Duodenal mucosa (tissue), 2 donors: ENCODE measurements around the gene SHMT2.
"Not testable (repeated sequence)": the region's sequence is repeated elsewhere in the genome, so short reads cannot be mapped to it uniquely, and the experiment has no call there.

ENCODE experiments used
- H3K27ac ChIP-seq: one replicate; pipeline ENCODE4 v1.7.0; 2013; ENCODE audit warnings: low read depth, low read length
- H3K27me3 ChIP-seq, 2 donors: one replicate each; pipeline ENCODE4 v1.7.0; 2013; ENCODE audit warnings: low read length in 2 of 2, control low read depth in 1 of 2; ENCODE audit not compliant: insufficient read depth in 2 of 2, control insufficient read depth in 1 of 2
- H3K36me3 ChIP-seq, 2 donors: one replicate each; pipeline ENCODE4 v1.7.0; 2013; ENCODE audit warnings: low read length in 2 of 2, control low read depth in 1 of 2; ENCODE audit not compliant: insufficient read depth in 2 of 2, control insufficient read depth in 1 of 2
- H3K4me1 ChIP-seq, 2 donors: one replicate each; pipeline ENCODE4 v1.7.0; 2013; ENCODE audit warnings: low read length in 2 of 2, control low read depth in 1 of 2; ENCODE audit not compliant: insufficient read depth in 2 of 2, control insufficient read depth in 1 of 2
- H3K4me3 ChIP-seq, 2 donors: one replicate each; pipeline ENCODE4 v1.7.0; 2013; ENCODE audit warnings: low read length in 2 of 2, low read depth in 1 of 2
- H3K9ac ChIP-seq, 2 donors: one replicate each; pipeline ENCODE4 v1.7.0; 2013; ENCODE audit warnings: low read length in 2 of 2, low read depth in 1 of 2
- H3K9me3 ChIP-seq, 2 donors: one replicate each; pipeline ENCODE4 v1.7.0; 2013; ENCODE audit warnings: low read length in 2 of 2, control low read depth in 1 of 2; ENCODE audit not compliant: control insufficient read depth in 1 of 2

SHMT2 gene

GRCh38 chr12:57263096-57263495 lies 33.6 kb downstream of the SHMT2 start:
- no peaks in the 10 kb centered on the region for H3K9me3 ChIP-seq
- no peaks in the 10 kb centered on the region for H3K27me3 ChIP-seq
- H3K4me3 ChIP-seq = no peak overlapping the region
- no peaks in the 10 kb centered on the region for H3K4me1 ChIP-seq
- peaks cover 31 to 61% of the 10 kb centered on the region in 2 donors for H3K36me3 ChIP-seq
- no peak overlapping the region for H3K9ac ChIP-seq
- no peak overlapping the region for H3K27ac ChIP-seq

DNA sequence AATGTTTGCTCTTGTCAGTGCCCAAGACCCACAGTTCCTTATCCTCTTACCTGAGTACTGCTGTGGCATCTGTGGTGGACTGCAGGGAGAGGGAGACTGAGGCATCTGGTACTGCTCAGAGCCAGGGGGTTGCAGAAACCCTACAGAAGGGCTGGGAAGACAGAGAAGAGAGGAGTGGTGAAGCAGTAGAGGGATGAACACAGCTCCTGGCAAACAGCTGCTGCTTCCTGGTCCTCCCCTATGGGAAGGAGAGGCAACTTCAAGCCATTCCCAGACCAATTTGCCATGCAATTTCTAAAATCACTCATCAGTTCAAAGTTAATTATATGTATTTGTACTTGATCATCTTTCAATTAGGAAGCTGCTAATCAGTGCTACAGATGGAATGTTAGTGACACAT lies 37.2 kb downstream of the SHMT2 start:
- no peaks in the 10 kb centered on the region for H3K9me3 ChIP-seq
- H3K27ac ChIP-seq = no peak overlapping the region
- no peak overlapping the region for H3K4me3 ChIP-seq
- H3K27me3 ChIP-seq = no peaks in the 10 kb centered on the region
- H3K4me1 ChIP-seq = no peaks in the 10 kb centered on the region
- H3K9ac ChIP-seq = no peak overlapping the region
- H3K36me3 ChIP-seq = peaks cover 25 to 58% of the 10 kb centered on the region in 2 donors

DNA sequence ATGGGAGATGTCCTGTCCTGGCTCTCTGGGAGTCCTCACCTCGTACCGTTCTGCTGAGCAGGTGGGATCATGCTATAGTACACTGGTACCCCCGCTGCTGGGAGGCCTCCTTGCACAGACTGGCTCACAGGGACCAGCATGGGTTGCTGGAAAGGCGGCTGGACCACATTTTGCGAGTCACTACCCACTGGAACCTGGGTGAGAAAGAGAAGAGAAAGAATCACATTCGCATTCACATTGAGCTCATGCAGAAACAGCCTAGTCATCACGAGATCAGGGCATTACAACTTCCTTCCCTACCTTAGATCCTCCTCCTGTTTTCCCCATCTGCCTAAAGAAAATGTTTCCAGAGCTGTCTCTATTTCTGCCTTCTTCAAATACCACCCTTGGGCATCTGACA lies 38.8 kb downstream of the SHMT2 start:
- no peak overlapping the region for H3K4me3 ChIP-seq
- H3K4me1 ChIP-seq = no peaks in the 10 kb centered on the region
- no peaks in the 10 kb centered on the region for H3K9me3 ChIP-seq
- H3K9ac ChIP-seq = no peak overlapping the region
- H3K36me3 ChIP-seq = peaks cover 25 to 61% of the 10 kb centered on the region in 2 donors
- H3K27me3 ChIP-seq = no peaks in the 10 kb centered on the region
- no peak overlapping the region for H3K27ac ChIP-seq

DNA sequence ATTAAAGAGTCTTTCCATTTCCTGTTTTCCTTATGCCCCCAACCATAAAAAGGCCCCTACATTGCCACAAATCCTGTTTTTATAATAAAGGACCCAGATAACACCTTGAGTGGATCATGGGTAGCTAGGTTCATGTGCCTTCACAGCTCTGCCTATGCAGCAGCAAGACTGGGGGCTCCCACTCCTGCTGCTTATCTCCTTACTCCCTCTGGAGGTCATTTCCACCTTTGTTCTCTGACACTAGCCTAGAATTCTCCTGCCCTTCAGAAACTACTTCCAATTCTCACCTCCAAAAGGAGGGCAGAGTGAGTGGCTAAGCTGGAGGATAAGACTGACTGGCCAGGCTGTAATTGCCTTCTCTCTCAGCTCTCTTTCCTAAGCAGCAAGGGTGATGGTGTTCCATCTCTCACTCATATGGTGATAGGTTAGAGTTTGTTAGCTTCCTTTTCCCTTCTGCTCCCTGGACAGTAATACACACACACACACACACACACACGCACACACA lies 41.5 kb downstream of the SHMT2 start:
- Histone ChIP-seq H3K9me3 (no peaks in the 10 kb centered on the region), H3K9ac (no peak overlapping the region), H3K27me3 (no peaks in the 10 kb centered on the region), H3K36me3 (peaks cover 25 to 67% of the 10 kb centered on the region in 2 donors), H3K27ac (no peak overlapping the region), H3K4me1 (no peaks in the 10 kb centered on the region), H3K4me3 (no peak overlapping the region)

- Histone ChIP-seq H3K9ac (no peak overlapping the region), H3K4me1 (no peaks in the 10 kb centered on the region), H3K9me3 (no peaks in the 10 kb centered on the region), H3K36me3 (peaks cover 19 to 57% of the 10 kb centered on the region in 2 donors), H3K27ac (no peak overlapping the region), H3K27me3 (no peaks in the 10 kb centered on the region), H3K4me3 (no peak overlapping the region)
These were observed 43.0 kb downstream of the SHMT2 start for GRCh38 chr12:57272337-57273151.

GRCh38 chr12:57273516-57273915 lies 44.0 kb downstream of the SHMT2 start:
- Histone ChIP-seq H3K27me3 (no peaks in the 10 kb centered on the region), H3K9me3 (no peaks in the 10 kb centered on the region), H3K4me3 (no peak overlapping the region), H3K9ac (no peak overlapping the region), H3K27ac (no peak overlapping the region), H3K36me3 (peaks cover 21 to 56% of the 10 kb centered on the region in 2 donors), H3K4me1 (no peaks in the 10 kb centered on the region)

DNA sequence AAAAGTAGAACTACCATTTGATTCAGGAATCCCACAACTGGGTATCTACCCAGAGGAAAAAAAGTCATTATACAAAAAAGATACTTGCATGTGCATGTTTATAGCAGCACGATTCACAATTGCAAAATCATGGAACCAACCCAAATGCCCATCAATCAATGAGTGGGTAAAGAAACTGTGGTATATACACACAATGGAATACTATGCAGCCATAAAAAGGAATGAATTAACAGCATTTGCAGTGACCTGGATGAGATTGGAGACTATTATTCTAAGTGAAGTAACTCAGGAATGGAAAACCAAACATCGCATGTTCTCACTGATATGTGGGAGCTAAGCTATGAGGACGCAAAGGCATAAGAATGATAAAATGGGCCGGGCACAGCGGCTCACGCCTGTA lies 46.7 kb downstream of the SHMT2 start:
- H3K9me3 ChIP-seq, H3K27me3 ChIP-seq, H3K27ac ChIP-seq, H3K4me3 ChIP-seq, H3K9ac ChIP-seq: not testable (repeated sequence)
- H3K36me3 ChIP-seq = peaks cover 12 to 46% of the 10 kb centered on the region in 2 donors
- peaks cover 6 to 12% of the 10 kb centered on the region in 2 donors for H3K4me1 ChIP-seq

DNA sequence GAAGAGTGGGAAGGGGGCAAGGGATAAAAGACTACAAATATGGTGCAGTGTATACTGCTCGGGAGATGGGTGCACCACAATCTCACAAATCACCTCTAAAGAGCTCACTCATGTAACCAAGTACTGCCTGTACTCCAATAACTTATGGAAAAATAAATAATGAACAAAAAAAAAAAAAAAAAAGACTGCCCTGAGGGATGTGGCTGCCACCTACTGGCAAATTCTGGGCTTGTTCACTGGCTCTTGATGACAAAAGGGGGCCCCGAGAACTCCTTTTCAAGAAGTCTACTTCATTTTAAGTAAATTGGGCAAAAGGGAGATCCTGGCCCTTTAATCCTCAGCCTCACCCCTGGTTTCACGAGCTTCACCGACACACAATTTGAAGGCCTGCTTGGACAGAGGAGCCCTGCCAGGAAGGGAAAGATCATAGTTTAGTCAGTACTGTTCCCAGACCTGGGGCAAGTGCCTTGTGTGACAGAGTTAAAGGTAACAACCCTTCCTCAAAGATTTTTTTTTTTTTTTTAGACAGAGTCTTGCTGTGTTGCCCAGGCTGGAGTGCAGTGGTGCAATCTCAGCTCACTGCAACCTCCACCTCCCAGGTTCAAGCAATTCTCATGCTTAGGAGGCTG lies 47.5 kb downstream of the SHMT2 start:
- Histone ChIP-seq H3K27me3 (no peaks in the 10 kb centered on the region), H3K9me3 (no peaks in the 10 kb centered on the region), H3K4me1 (peaks cover 6 to 12% of the 10 kb centered on the region in 2 donors), H3K9ac (no peak overlapping the region), H3K4me3 (no peak overlapping the region), H3K27ac (no peak overlapping the region), H3K36me3 (peaks cover 12 to 47% of the 10 kb centered on the region in 2 donors)

DNA sequence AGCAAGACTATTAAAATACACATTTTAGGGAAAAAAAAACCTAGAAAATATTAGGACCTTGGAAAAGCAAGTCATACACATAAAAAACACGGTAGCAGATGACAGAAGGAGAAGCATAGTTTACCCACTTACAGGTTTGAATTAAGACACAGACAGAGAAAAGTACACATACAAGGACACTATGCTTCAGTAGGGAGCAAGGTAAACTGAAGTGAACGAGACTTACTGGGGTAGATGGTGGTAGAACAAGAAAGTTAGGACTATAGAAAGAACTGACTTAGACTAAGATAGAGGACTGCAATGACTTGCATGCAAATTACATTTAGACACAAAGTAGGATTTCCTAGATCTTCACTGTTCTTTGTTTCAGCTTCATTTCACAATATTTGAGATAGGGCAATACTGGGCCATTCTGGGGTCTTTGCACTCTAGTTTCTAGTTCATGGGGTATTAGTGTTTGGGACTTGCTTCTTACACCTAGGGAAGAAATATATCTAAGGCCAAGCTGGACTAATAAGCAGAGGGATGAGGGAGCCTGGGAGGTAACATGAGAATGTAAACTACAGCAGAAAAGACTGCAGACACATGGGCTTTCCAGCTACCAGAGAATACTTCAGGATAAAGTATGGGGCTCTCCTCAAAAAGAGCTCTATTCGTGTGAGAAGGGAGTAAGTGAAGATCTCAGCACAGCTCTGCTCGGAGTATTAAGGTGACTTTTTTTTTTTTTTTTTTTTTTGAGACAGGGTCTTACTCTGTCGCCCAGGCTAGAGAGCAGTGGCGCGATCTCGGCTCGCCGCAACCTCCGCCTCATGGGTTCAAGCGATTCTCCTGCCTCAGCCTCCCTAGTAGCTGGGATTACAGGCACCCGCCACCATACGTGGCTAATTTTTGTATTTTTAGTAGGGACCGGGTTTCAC lies 49.2 kb downstream of the SHMT2 start:
- no peak overlapping the region for H3K9ac ChIP-seq
- no peaks in the 10 kb centered on the region for H3K9me3 ChIP-seq
- H3K4me3 ChIP-seq = no peak overlapping the region
- peaks cover 17 to 45% of the 10 kb centered on the region in 2 donors for H3K36me3 ChIP-seq
- H3K27me3 ChIP-seq = no peaks in the 10 kb centered on the region
- H3K4me1 ChIP-seq = peaks cover 6 to 12% of the 10 kb centered on the region in 2 donors
- no peak overlapping the region for H3K27ac ChIP-seq
